NCI-H1694 (cell line): ENCODE data around the gene RAPH1.
"Not testable (repeated sequence)": the region's sequence is repeated elsewhere in the genome, so short reads cannot be mapped to it uniquely, and the experiment has no call there.

Experiments used
- DNase-seq: peaks from one replicate; lab custom pipeline; 2025; lab: John Stamatoyannopoulos, UW

The RAPH1 gene

GRCh38 chr2:203431391-203432185 lies 103.5 kb downstream of the RAPH1 start:
- no peak for DNase-seq

- DNase-seq = not testable (repeated sequence)
Observed at GRCh38 chr2:203429643-203430042, 105.5 kb downstream of the RAPH1 start.

- no peak for DNase-seq
Observed at GRCh38 chr2:203427061-203427460, 108.0 kb downstream of the RAPH1 start.

- no peak for DNase-seq
Observed at GRCh38 chr2:203418271-203418670, 116.8 kb downstream of the RAPH1 start.

GRCh38 chr2:203413796-203414195 lies 121.3 kb downstream of the RAPH1 start:
- DNase-seq = no peak

- no peak for DNase-seq
Observed at GRCh38 chr2:203412546-203413331, 122.4 kb downstream of the RAPH1 start.

- DNase-seq = no peak
Observed at GRCh38 chr2:203407496-203407895, 127.6 kb downstream of the RAPH1 start.

GRCh38 chr2:203404996-203405395 lies 130.1 kb downstream of the RAPH1 start:
- no peak for DNase-seq

GRCh38 chr2:203400805-203401585 lies 134.1 kb downstream of the RAPH1 start:
- DNase-seq = no peak

- DNase-seq = no peak
Observed at GRCh38 chr2:203399031-203399430, 136.1 kb downstream of the RAPH1 start.

- DNase-seq = no peak
Observed at GRCh38 chr2:203396667-203397066, 138.4 kb downstream of the RAPH1 start.

GRCh38 chr2:203395858-203396257 lies 139.2 kb downstream of the RAPH1 start:
- DNase-seq = no peak

- no peak for DNase-seq
Observed at GRCh38 chr2:203394519-203395227, 140.4 kb downstream of the RAPH1 start.

- not testable (repeated sequence) for DNase-seq
Observed at GRCh38 chr2:203388153-203388552, 146.9 kb downstream of the RAPH1 start.

- no peak for DNase-seq
Observed at GRCh38 chr2:203383038-203383437, 152.1 kb downstream of the RAPH1 start.

GRCh38 chr2:203379156-203379555 lies 155.9 kb downstream of the RAPH1 start:
- no peak for DNase-seq

GRCh38 chr2:203376173-203376572 lies 158.9 kb downstream of the RAPH1 start:
- DNase-seq = no peak

- not testable (repeated sequence) for DNase-seq
Observed at GRCh38 chr2:203372706-203373105, 162.4 kb downstream of the RAPH1 start.

- DNase-seq = no peak
Observed at GRCh38 chr2:203366639-203367466, 168.2 kb downstream of the RAPH1 start.

GRCh38 chr2:203361922-203362321 lies 173.2 kb downstream of the RAPH1 start:
- DNase-seq = no peak

GRCh38 chr2:203361495-203361894 lies 173.6 kb downstream of the RAPH1 start:
- DNase-seq = no peak
